GM06990 (cell line): Measurements from ENCODE around the gene IRX4.

Source experiments
- DNase-seq: peaks from one replicate; pipeline ENCODE4 v3.0.0-alpha.2; 2011; ENCODE audit not compliant: insufficient read length; ENCODE audit errors: extremely low read depth
- H3K27me3 ChIP-seq: replicated peaks from 2 replicates; pipeline ENCODE4 v1.6.0; 2011; ENCODE audit warnings: low read length; ENCODE audit not compliant: control insufficient read depth, insufficient read depth
- H3K36me3 ChIP-seq: 2 replicates; pipeline ENCODE4 v1.5.1; 2011; ENCODE audit warnings: low read length; ENCODE audit not compliant: control insufficient read depth, insufficient read depth
- H3K4me3 ChIP-seq: replicated peaks from 2 replicates; pipeline ENCODE4 v1.5.1; 2011; ENCODE audit warnings: low read depth, mild to moderate bottlenecking, control low read depth, low read length
- CTCF ChIP-seq: IDR thresholded peaks from 2 replicates; pipeline ENCODE4 v1.5.1; 2011; ENCODE audit warnings: low read length, control low read depth, mild to moderate bottlenecking, inconsistent platforms; ENCODE audit not compliant: insufficient read depth, poor library complexity, severe bottlenecking

The IRX4 gene

GRCh38 chr5:1831257-1831656, 51.5 kb downstream of the IRX4 start:
- no peak for DNase-seq
- H3K36me3 ChIP-seq = peaks cover 1% of the 10 kb centered on the region; the same call in 1 of the 2 replicates
- TF ChIP-seq CTCF = no peak
- H3K27me3 ChIP-seq = no peaks in the 10 kb centered on the region; the same call in 1 of the 2 replicates
- no peak overlapping the region for H3K4me3 ChIP-seq

- no peak for DNase-seq
- Histone ChIP-seq H3K36me3 (peaks cover 1% of the 10 kb centered on the region; the same call in 1 of the 2 replicates), H3K4me3 (no peak overlapping the region), H3K27me3 (no peaks in the 10 kb centered on the region; the same call in 1 of the 2 replicates)
- no peak for TF ChIP-seq CTCF
Observed at GRCh38 chr5:1830571-1831228, 52.0 kb downstream of the IRX4 start.

- H3K4me3 ChIP-seq = no peak overlapping the region
- H3K27me3 ChIP-seq = no peaks in the 10 kb centered on the region
- no peak for TF ChIP-seq CTCF
- peaks cover 10% of the 10 kb centered on the region for H3K36me3 ChIP-seq
- no peak for DNase-seq
Observed at GRCh38 chr5:1827886-1828397, 54.8 kb downstream of the IRX4 start.
